Measurements from ENCODE around the gene RAI1. TPM values are rescaled to one million over a fixed set of nuclear protein-coding genes. Genes with fewer than 3 reads are reported as not detected.

The RAI1 gene
- total RNA-seq, 2 donors from 2014 or later = 15.8 to 31.0 TPM

DNA sequence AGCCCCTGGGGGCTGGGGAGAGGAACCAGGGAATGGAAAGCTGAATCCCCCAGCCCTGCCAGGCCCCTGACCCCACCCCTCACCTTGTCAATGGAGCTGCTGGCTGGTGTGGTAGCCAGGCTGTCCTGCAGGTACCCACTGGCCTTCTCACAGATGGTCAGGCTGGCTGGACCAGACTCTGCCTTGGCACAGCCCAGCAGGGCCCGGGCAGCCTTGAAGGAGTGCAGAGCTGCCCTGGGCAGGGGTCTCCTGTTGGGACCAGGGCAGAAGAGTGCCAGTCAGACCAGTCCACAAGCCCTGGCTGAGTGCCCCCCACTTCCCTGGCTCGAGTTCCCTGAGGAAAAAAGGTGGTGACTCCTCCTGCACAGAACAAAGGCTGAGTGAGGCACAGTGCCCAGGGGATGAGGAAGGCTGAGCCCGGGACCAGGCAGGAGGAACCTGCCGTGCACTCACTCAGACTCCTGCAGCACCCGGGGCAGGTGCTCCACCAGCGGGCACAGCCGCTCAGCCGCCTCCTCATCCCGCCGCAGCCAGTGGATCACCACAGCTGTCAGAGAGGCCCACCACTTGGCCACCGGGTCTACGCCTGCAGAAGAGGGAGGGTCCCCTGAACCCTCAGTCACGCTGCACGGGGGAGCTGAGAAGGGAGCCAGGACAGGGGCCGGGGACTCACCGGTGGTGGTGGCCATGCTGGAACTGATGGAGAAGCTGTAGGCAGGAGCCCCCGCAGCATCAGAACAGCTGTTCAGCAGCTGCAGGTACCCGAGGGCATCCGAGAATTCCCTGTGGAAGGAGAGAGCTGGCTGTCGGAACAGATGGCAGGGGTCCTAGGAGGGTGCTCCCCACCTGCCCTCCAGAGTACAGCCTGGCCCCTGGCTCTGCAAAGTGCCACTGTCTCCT is 133.2 kb downstream of the RAI1 start:
- H3K4me1 Mint-ChIP-seq (ENCODE audit: low read depth in 2 of 2) = peaks cover 9 to 12% of the 10 kb centered on the region in 2 donors
- H3K4me3 Mint-ChIP-seq = no peak overlapping the region
- no peaks in the 10 kb centered on the region for H3K27me3 Mint-ChIP-seq
- H3K27ac Mint-ChIP-seq = no peak overlapping the region
- ATAC-seq = no peak
- H3K9me3 Mint-ChIP-seq = no peaks in the 10 kb centered on the region
- no peak for DNase-seq (ENCODE audit: low spot score)
- H3K36me3 Mint-ChIP-seq = no peaks in the 10 kb centered on the region

DNA sequence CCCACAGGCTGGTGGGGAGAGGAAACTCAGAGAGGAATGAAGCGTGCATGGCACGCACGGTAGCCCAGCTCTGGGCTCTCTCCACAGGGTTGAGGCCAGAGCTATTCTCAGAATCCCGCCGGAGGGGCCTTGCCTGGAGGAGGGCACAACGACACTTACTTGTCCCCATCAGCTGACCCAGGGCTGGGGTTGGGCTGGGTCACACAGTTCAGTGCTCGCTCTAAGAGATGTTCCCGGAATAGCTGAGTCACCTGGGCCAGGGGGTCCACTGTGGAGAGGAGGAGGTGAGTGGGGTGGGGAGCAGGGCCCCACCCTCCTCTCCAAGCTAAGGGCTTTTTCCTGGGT is 133.8 kb downstream of the RAI1 start:
- Mint-ChIP-seq H3K27me3 (no peaks in the 10 kb centered on the region), H3K4me3 (no peak overlapping the region), H3K27ac (no peak overlapping the region), H3K4me1 (ENCODE audit: low read depth in 2 of 2) (peaks cover 14 to 18% of the 10 kb centered on the region in 2 donors), H3K9me3 (no peaks in the 10 kb centered on the region), H3K36me3 (no peaks in the 10 kb centered on the region)
- DNase-seq (ENCODE audit: low spot score) = no peak
- ATAC-seq = no peak

GRCh38 chr17:17815436-17816200 is 134.4 kb downstream of the RAI1 start:
- H3K36me3 Mint-ChIP-seq = no peaks in the 10 kb centered on the region
- no peak for ATAC-seq
- H3K4me3 Mint-ChIP-seq = no peak overlapping the region
- H3K4me1 Mint-ChIP-seq (ENCODE audit: low read depth in 2 of 2) = peaks cover 14 to 22% of the 10 kb centered on the region in 2 donors
- H3K27me3 Mint-ChIP-seq = no peaks in the 10 kb centered on the region
- no peak for DNase-seq (ENCODE audit: low spot score)
- no peaks in the 10 kb centered on the region for H3K9me3 Mint-ChIP-seq
- no peak overlapping the region for H3K27ac Mint-ChIP-seq

- DNase-seq (ENCODE audit: low spot score) = no peak
- no peaks in the 10 kb centered on the region for H3K27me3 Mint-ChIP-seq
Observed at GRCh38 chr17:17816240-17816814, 135.1 kb downstream of the RAI1 start.

DNA sequence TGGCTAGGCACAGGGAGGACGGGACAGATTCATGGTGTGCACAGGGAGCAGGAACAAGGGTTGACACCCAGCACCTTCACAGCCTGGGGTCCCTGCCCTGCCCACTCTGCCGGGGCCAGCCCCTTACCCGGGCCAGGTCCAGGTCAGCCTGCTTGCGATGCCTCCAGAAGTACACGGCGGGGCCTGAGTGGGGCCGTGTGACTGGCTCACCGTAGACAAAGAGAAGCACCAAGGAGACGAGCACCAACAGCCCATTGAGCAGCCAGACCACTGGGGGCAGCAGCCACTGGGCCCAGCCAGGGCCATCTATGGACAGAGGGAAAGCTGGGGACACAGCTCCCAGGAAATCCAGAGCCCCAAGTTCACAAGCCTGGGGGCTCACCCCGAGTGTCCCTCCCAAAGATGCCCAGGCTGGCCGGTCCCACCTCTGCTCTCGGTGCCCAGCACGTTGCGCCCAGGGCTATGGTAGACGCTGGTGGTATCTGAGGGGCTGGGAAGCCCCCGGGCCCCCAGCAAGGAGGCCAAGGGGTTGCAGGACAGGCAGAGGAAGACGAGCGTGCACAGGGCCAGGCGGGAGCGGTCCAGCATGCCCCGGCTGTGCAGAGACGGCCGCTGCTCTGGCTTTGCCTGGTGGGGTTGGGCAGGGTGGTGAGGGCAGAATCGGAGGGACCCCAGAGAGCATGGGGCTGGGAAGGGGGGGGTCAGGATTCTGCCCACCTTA is 135.7 kb downstream of the RAI1 start:
- Mint-ChIP-seq H3K4me3 (no peak overlapping the region), H3K27me3 (no peaks in the 10 kb centered on the region), H3K4me1 (ENCODE audit: low read depth in 2 of 2) (peaks cover 14 to 20% of the 10 kb centered on the region in 2 donors), H3K9me3 (no peaks in the 10 kb centered on the region), H3K27ac (no peak overlapping the region), H3K36me3 (no peaks in the 10 kb centered on the region)
- ATAC-seq (no peak), DNase-seq (ENCODE audit: low spot score) (no peak)

More at GRCh38 chr17:17816240-17816814, 135.1 kb downstream of the RAI1 start:
- H3K4me1 Mint-ChIP-seq (ENCODE audit: low read depth in 2 of 2) = peaks cover 14 to 22% of the 10 kb centered on the region in 2 donors
- no peak for ATAC-seq
- no peak overlapping the region for H3K27ac Mint-ChIP-seq
- no peaks in the 10 kb centered on the region for H3K36me3 Mint-ChIP-seq
- H3K9me3 Mint-ChIP-seq = no peaks in the 10 kb centered on the region
- no peak overlapping the region for H3K4me3 Mint-ChIP-seq

DNA sequence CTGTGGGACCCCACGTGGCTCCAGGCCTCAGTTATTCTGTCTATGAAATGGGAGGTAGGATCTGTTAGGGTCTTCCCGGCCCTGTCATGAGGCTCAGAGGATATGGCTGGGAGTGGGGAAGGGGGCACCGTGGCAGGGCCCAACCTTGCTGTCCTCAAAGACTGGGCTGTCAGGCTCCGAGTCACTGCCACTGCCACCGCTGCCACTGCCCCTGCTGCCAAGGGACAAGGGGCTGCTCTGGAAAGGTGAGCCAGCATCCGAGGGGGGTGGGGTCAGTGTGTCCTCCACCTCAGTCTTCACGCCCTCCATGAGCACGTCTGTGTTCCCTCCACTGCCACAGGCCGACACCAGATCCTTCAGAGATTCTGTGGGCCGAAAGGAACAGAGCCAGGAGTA is 136.3 kb downstream of the RAI1 start:
- Mint-ChIP-seq H3K4me3 (no peak overlapping the region), H3K4me1 (ENCODE audit: low read depth in 2 of 2) (peaks cover 16 to 24% of the 10 kb centered on the region in 2 donors), H3K27me3 (no peaks in the 10 kb centered on the region), H3K27ac (no peak overlapping the region), H3K36me3 (no peaks in the 10 kb centered on the region), H3K9me3 (no peaks in the 10 kb centered on the region)
- DNase-seq (ENCODE audit: low spot score) (no peak), ATAC-seq (no peak)

GRCh38 chr17:17818088-17818526 is 136.8 kb downstream of the RAI1 start:
- DNase-seq (ENCODE audit: low spot score) (no peak), ATAC-seq (no peak)
- Mint-ChIP-seq H3K4me1 (ENCODE audit: low read depth in 2 of 2) (peaks cover 21 to 28% of the 10 kb centered on the region in 2 donors), H3K27me3 (no peaks in the 10 kb centered on the region), H3K9me3 (no peaks in the 10 kb centered on the region), H3K27ac (no peak overlapping the region), H3K36me3 (no peaks in the 10 kb centered on the region), H3K4me3 (no peak overlapping the region)

- H3K4me3 Mint-ChIP-seq = no peak overlapping the region
- H3K36me3 Mint-ChIP-seq = no peaks in the 10 kb centered on the region
- H3K4me1 Mint-ChIP-seq (ENCODE audit: low read depth in 2 of 2) = peaks cover 25 to 32% of the 10 kb centered on the region in 2 donors
- no peaks in the 10 kb centered on the region for H3K27me3 Mint-ChIP-seq
- H3K27ac Mint-ChIP-seq = no peak overlapping the region
- no peak for DNase-seq (ENCODE audit: low spot score)
- no peak for ATAC-seq
- H3K9me3 Mint-ChIP-seq = no peaks in the 10 kb centered on the region
Observed at GRCh38 chr17:17819111-17819510, 137.9 kb downstream of the RAI1 start.

GRCh38 chr17:17819561-17819995 is 138.3 kb downstream of the RAI1 start:
- H3K4me1 Mint-ChIP-seq (ENCODE audit: low read depth in 2 of 2) = peaks cover 29 to 37% of the 10 kb centered on the region in 2 donors
- no peaks in the 10 kb centered on the region for H3K27me3 Mint-ChIP-seq
- H3K9me3 Mint-ChIP-seq = no peaks in the 10 kb centered on the region
- H3K36me3 Mint-ChIP-seq = no peaks in the 10 kb centered on the region
- peak overlapping the region in 1 of 2 donors; percentile 73 for H3K27ac Mint-ChIP-seq
- ATAC-seq (peak; percentile 80 to 88), DNase-seq (ENCODE audit: low spot score) (peak; percentile 90)
- peak overlapping the region; percentile 53 for H3K4me3 Mint-ChIP-seq

DNA sequence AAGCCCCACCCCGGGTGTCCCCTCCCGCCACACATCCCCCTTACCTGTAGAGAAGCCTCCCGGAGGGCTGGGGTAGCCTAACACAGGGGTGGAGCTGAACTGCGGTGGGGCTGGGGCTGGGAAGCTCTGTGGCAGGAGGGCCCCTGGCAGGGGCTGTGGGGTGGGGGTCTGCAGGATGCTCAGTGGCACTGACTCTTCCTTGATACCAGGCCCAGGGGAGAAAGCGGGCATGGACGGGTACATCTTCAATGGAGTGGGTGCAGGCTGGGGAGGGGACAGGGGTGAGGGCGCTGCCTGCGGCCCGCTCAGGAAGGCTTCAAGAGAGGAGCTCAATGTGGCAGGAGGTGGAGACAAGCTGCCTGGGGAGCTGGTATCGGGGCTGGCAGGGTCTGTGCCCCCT is 138.8 kb downstream of the RAI1 start:
- H3K9me3 Mint-ChIP-seq = no peaks in the 10 kb centered on the region
- no peaks in the 10 kb centered on the region for H3K27me3 Mint-ChIP-seq
- H3K4me1 Mint-ChIP-seq (ENCODE audit: low read depth in 2 of 2) = peaks cover 34 to 41% of the 10 kb centered on the region in 2 donors
- H3K36me3 Mint-ChIP-seq = no peaks in the 10 kb centered on the region
- no peak for DNase-seq (ENCODE audit: low spot score)
- H3K27ac Mint-ChIP-seq = peak overlapping the region in 1 of 2 donors; percentile 73
- peak overlapping the region; percentile 53 for H3K4me3 Mint-ChIP-seq
- no peak for ATAC-seq

- peaks cover 35 to 43% of the 10 kb centered on the region in 2 donors for H3K4me1 Mint-ChIP-seq (ENCODE audit: low read depth in 2 of 2)
- H3K36me3 Mint-ChIP-seq = no peaks in the 10 kb centered on the region
- no peak for DNase-seq (ENCODE audit: low spot score)
- no peaks in the 10 kb centered on the region for H3K9me3 Mint-ChIP-seq
- H3K27ac Mint-ChIP-seq = no peak overlapping the region
- no peaks in the 10 kb centered on the region for H3K27me3 Mint-ChIP-seq
- ATAC-seq = no peak
- no peak overlapping the region for H3K4me3 Mint-ChIP-seq
Observed at GRCh38 chr17:17820463-17821158, 139.4 kb downstream of the RAI1 start.

GRCh38 chr17:17822189-17822588 is 140.9 kb downstream of the RAI1 start:
- Mint-ChIP-seq H3K9me3 (no peaks in the 10 kb centered on the region), H3K36me3 (no peaks in the 10 kb centered on the region), H3K4me1 (ENCODE audit: low read depth in 2 of 2) (peaks cover 48 to 58% of the 10 kb centered on the region in 2 donors), H3K27ac (peak overlapping the region in 1 of 2 donors; percentile 51), H3K27me3 (no peaks in the 10 kb centered on the region), H3K4me3 (no peak overlapping the region)
- ATAC-seq (no peak), DNase-seq (ENCODE audit: low spot score) (no peak)

DNA sequence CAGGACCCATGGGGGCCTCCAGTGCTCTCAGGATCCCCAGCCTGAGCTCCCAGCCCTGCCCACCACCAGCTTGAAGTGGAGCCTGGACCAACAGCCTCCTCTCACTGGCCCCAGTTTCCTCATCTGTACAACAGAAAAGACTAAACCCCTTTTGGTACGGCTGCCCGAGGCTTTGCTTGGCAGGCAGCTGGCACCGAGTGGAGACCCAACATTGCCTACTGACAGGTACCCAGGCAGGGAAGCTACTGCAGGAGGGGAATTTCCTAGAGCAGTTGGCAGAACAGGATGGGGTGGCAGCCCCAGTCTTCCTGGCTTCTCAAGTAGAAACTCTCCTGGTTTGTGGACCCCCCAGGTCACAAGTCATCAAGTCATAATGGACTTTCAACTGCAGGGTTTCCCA is 141.4 kb downstream of the RAI1 start:
- Mint-ChIP-seq H3K9me3 (no peaks in the 10 kb centered on the region), H3K36me3 (no peaks in the 10 kb centered on the region), H3K4me1 (ENCODE audit: low read depth in 2 of 2) (peaks cover 48 to 58% of the 10 kb centered on the region in 2 donors), H3K27me3 (no peaks in the 10 kb centered on the region), H3K4me3 (peak overlapping the region; percentile 34), H3K27ac (peak overlapping the region in 1 of 2 donors; percentile 51)
- no peak for ATAC-seq
- no peak for DNase-seq (ENCODE audit: low spot score)
